Measurements from ENCODE around the gene DNAH14. TPM values are rescaled to one million over a fixed set of nuclear protein-coding genes. Genes with fewer than 3 reads are reported as not detected.

Gene DNAH14
- total and polyA plus RNA-seq, 2 of the 13 experiments (the other 11 are each of a cell fraction or from before 2014, with no cell fraction given): 4.5 to 27.5 TPM

DNA sequence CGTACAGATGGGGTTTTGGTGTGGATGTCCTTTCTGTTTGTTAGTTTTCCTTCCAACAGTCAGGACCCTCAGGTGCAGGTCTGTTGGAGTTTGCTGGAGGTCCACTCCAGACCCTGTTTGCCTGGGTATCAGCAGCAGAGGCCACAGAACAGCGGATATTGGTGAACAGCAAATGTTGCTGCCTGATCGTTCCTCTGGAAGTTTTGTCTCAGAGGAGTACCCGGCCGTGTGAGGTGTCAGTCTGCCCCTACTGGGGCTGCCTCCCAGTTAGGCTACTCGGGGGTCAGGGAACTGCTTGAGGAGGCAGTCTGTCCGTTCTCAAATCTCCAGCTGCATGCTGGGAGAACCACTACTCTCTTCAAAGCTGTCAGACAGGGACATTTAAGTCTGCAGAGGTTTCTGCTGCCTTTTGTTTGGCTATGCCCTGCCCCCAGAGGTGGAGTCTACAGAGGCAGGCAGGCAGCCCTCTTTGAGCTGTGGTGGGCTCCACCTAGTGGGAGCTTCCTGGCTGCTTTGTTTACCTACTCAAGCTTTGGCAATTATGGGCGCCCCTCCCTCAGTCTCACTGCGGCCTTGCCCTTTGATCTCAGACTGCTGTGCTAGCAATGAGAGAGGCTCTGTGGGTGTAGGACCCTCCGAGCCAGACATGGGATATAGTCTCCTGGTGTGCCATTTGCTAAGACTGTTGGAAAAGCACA lies 16.3 kb downstream of the DNAH14 start (continued):
- peak; percentile 45; the same call in 1 of the 2 replicates for TF ChIP-seq THRA (CRISPR knock-in tag; IDR thresholded peaks at IDR 0.05; ENCODE audit: borderline replicate concordance)
- TF ChIP-seq, protein P1, sequence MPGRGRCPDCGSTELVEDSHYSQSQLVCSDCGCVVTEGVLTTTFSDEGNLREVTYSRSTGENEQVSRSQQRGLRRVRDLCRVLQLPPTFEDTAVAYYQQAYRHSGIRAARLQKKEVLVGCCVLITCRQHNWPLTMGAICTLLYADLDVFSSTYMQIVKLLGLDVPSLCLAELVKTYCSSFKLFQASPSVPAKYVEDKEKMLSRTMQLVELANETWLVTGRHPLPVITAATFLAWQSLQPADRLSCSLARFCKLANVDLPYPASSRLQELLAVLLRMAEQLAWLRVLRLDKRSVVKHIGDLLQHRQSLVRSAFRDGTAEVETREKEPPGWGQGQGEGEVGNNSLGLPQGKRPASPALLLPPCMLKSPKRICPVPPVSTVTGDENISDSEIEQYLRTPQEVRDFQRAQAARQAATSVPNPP (CRISPR knock-in tag; IDR thresholded peaks at IDR 0.05): peak; percentile 62; the same call in 1 of the 2 replicates
- peak; percentile 44; the same call in 1 of the 2 replicates for TF ChIP-seq ARNTL (CRISPR knock-in tag; IDR thresholded peaks at IDR 0.05)
- TF ChIP-seq HDAC2 (CRISPR knock-in tag; IDR thresholded peaks at IDR 0.05): peak; percentile 78
- TF ChIP-seq POLR2A (IDR thresholded peaks at IDR 0.05; ENCODE audit: insufficient read depth in 1 of 2, low read depth in 2 of 2, low read length in 2 of 2): peak in 1 of 2 experiments; percentile 53; a peak in 2 of 4 replicates
- TF ChIP-seq, protein P2, sequence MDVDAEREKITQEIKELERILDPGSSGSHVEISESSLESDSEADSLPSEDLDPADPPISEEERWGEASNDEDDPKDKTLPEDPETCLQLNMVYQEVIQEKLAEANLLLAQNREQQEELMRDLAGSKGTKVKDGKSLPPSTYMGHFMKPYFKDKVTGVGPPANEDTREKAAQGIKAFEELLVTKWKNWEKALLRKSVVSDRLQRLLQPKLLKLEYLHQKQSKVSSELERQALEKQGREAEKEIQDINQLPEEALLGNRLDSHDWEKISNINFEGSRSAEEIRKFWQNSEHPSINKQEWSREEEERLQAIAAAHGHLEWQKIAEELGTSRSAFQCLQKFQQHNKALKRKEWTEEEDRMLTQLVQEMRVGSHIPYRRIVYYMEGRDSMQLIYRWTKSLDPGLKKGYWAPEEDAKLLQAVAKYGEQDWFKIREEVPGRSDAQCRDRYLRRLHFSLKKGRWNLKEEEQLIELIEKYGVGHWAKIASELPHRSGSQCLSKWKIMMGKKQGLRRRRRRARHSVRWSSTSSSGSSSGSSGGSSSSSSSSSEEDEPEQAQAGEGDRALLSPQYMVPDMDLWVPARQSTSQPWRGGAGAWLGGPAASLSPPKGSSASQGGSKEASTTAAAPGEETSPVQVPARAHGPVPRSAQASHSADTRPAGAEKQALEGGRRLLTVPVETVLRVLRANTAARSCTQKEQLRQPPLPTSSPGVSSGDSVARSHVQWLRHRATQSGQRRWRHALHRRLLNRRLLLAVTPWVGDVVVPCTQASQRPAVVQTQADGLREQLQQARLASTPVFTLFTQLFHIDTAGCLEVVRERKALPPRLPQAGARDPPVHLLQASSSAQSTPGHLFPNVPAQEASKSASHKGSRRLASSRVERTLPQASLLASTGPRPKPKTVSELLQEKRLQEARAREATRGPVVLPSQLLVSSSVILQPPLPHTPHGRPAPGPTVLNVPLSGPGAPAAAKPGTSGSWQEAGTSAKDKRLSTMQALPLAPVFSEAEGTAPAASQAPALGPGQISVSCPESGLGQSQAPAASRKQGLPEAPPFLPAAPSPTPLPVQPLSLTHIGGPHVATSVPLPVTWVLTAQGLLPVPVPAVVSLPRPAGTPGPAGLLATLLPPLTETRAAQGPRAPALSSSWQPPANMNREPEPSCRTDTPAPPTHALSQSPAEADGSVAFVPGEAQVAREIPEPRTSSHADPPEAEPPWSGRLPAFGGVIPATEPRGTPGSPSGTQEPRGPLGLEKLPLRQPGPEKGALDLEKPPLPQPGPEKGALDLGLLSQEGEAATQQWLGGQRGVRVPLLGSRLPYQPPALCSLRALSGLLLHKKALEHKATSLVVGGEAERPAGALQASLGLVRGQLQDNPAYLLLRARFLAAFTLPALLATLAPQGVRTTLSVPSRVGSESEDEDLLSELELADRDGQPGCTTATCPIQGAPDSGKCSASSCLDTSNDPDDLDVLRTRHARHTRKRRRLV (CRISPR knock-in tag; IDR thresholded peaks at IDR 0.05): 0 out of 2 replicates have a peak, but pooled peaks have one; percentile 17
- TF ChIP-seq DMAP1 (CRISPR knock-in tag; IDR thresholded peaks at IDR 0.05): 0 out of 2 replicates have a peak, but pooled peaks have one; percentile 38
- TF ChIP-seq ZNF292 (CRISPR knock-in tag; IDR thresholded peaks at IDR 0.05; ENCODE audit: borderline replicate concordance, low read depth): peak; percentile 94
- TF ChIP-seq, protein P3, sequence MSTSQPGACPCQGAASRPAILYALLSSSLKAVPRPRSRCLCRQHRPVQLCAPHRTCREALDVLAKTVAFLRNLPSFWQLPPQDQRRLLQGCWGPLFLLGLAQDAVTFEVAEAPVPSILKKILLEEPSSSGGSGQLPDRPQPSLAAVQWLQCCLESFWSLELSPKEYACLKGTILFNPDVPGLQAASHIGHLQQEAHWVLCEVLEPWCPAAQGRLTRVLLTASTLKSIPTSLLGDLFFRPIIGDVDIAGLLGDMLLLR (CRISPR knock-in tag; IDR thresholded peaks at IDR 0.05): peak; percentile 45; the same call in 1 of the 2 replicates
